ENCODE results near the gene NCK1. TPM values are rescaled to one million over a fixed set of nuclear protein-coding genes. Genes with fewer than 3 reads are reported as not detected.
"Not testable (repeated sequence)": the region's sequence is repeated elsewhere in the genome, so short reads cannot be mapped to it uniquely, and the experiment has no call there.

The NCK1 gene
- total RNA-seq, 1 experiment from 2014 or later: 59.4 TPM

- no TSS peak for BruUV-seq (replicated peaks)
- Mint-ChIP-seq H3K27me3 (ENCODE audit: insufficient read depth, unreplicated experiment) (no peaks in the 10 kb centered on the region), H3K9me3 (ENCODE audit: unreplicated experiment) (no peaks in the 10 kb centered on the region), H3K4me3 (ENCODE audit: unreplicated experiment) (peak overlapping the region; percentile 92), H3K4me1 (ENCODE audit: insufficient read depth, unreplicated experiment) (peaks cover 49% of the 10 kb centered on the region), H3K27ac (ENCODE audit: low read depth, unreplicated experiment) (peak overlapping the region; percentile 88), H3K36me3 (ENCODE audit: insufficient read depth, unreplicated experiment) (peaks cover 54% of the 10 kb centered on the region)
- peak; percentile 44 for DNase-seq (ENCODE audit: unreplicated experiment)
- ChIA-PET CTCF (interaction anchor here (0.5 to 8.0 kb wide), 9 partner anchors 9 to 207 kb away, joined by 3 to 44 read pairs (median 4); partner anchors contain the start of gene STAG1), POLR2A (interaction anchor here (0.7 to 9.9 kb wide), 19 partner anchors 9 to 888 kb away, joined by 3 to 452 read pairs (median 11); partner anchors contain the start of genes MSL2, NCK1 and STAG1)
- TF ChIP-seq CTCF (IDR thresholded peaks at IDR 0.05; ENCODE audit: unreplicated experiment): no peak
- intact Hi-C loops (cut with micrococcal nuclease): loop anchor here (5.0 to 10.0 kb wide), 3 partner anchors 97 to 885 kb away; partner anchors contain the start of genes NCK1 and STAG1
Measured at GRCh38 chr3:136959599-136959998, 97.6 kb downstream of the NCK1 start.

GRCh38 chr3:136960838-136961836, 99.1 kb downstream of the NCK1 start:
- peaks cover 54% of the 10 kb centered on the region for H3K36me3 Mint-ChIP-seq (ENCODE audit: insufficient read depth, unreplicated experiment)
- peaks cover 34% of the 10 kb centered on the region for H3K4me1 Mint-ChIP-seq (ENCODE audit: insufficient read depth, unreplicated experiment)
- POLR2A ChIA-PET: interaction anchor here (0.5 to 9.9 kb wide), 14 partner anchors 8 to 216 kb away, joined by 3 to 452 read pairs (median 10); partner anchors contain the start of genes NCK1 and STAG1
- DNase-seq (ENCODE audit: unreplicated experiment): peak; percentile 97
- CTCF ChIA-PET: interaction anchor here (0.5 to 8.0 kb wide), 9 partner anchors 10 to 1010 kb away, joined by 3 to 44 read pairs (median 5); partner anchors contain the start of gene STAG1
- H3K4me3 Mint-ChIP-seq (ENCODE audit: unreplicated experiment): peak overlapping the region; percentile 92
- BruUV-seq (replicated peaks): TSS peak; percentile 39
- no peaks in the 10 kb centered on the region for H3K9me3 Mint-ChIP-seq (ENCODE audit: unreplicated experiment)
- H3K27ac Mint-ChIP-seq (ENCODE audit: low read depth, unreplicated experiment): peak overlapping the region; percentile 88
- TF ChIP-seq CTCF (IDR thresholded peaks at IDR 0.05; ENCODE audit: unreplicated experiment): no peak
- intact Hi-C loops (cut with micrococcal nuclease): no loop called here
- H3K27me3 Mint-ChIP-seq (ENCODE audit: insufficient read depth, unreplicated experiment): no peaks in the 10 kb centered on the region

GRCh38 chr3:136962927-136963326, 100.9 kb downstream of the NCK1 start:
- ChIA-PET CTCF (interaction anchor here (0.6 to 8.0 kb wide), 7 partner anchors 9 to 210 kb away, joined by 3 to 44 read pairs (median 3); partner anchors contain the start of gene STAG1), POLR2A (interaction anchor here (0.6 to 9.9 kb wide), 10 partner anchors 10 to 473 kb away, joined by 3 to 452 read pairs (median 58); partner anchors contain the start of genes NCK1 and STAG1)
- Mint-ChIP-seq H3K4me3 (ENCODE audit: unreplicated experiment) (peak overlapping the region; percentile 61), H3K27me3 (ENCODE audit: insufficient read depth, unreplicated experiment) (no peaks in the 10 kb centered on the region), H3K36me3 (ENCODE audit: insufficient read depth, unreplicated experiment) (peaks cover 43% of the 10 kb centered on the region), H3K4me1 (ENCODE audit: insufficient read depth, unreplicated experiment) (peaks cover 19% of the 10 kb centered on the region), H3K9me3 (ENCODE audit: unreplicated experiment) (no peaks in the 10 kb centered on the region), H3K27ac (ENCODE audit: low read depth, unreplicated experiment) (peak overlapping the region; percentile 54)
- no peak for TF ChIP-seq CTCF (IDR thresholded peaks at IDR 0.05; ENCODE audit: unreplicated experiment)
- BruUV-seq (replicated peaks): no TSS peak
- no peak for DNase-seq (ENCODE audit: unreplicated experiment)
- intact Hi-C loops (cut with micrococcal nuclease): no loop called here

- peaks cover 15% of the 10 kb centered on the region for H3K9me3 Mint-ChIP-seq (ENCODE audit: unreplicated experiment)
- H3K27me3 Mint-ChIP-seq (ENCODE audit: insufficient read depth, unreplicated experiment); DNase-seq (ENCODE audit: unreplicated experiment); H3K27ac Mint-ChIP-seq (ENCODE audit: low read depth, unreplicated experiment); H3K4me3 Mint-ChIP-seq (ENCODE audit: unreplicated experiment); BruUV-seq (replicated peaks); intact Hi-C loops (cut with micrococcal nuclease): not testable (repeated sequence)
- peaks cover 32% of the 10 kb centered on the region for H3K36me3 Mint-ChIP-seq (ENCODE audit: insufficient read depth, unreplicated experiment)
- H3K4me1 Mint-ChIP-seq (ENCODE audit: insufficient read depth, unreplicated experiment): peaks cover 30% of the 10 kb centered on the region
- ChIA-PET CTCF (interaction anchor here (0.6 to 1.2 kb wide), 4 partner anchors 9 to 177 kb away, joined by 3 to 4 read pairs (median 3); no protein-coding TSS in a partner anchor), POLR2A (interaction anchor here (2.5 kb wide), 1 partner anchor 15 kb away, joined by 15 read pairs; no protein-coding TSS in a partner anchor)
Measured at GRCh38 chr3:136969539-136969938, 107.5 kb downstream of the NCK1 start.
